DOHH2 (cell line): Measurements from ENCODE around the gene GRID2.

Experiments used
- CTCF ChIP-seq: fragments of 200-600 bp; sonication (generic); IDR thresholded peaks from one replicate; pipeline ENCODE4 v1.5.1; 2014; ENCODE audit warnings: antibody characterized with exemption, mild to moderate bottlenecking, low read depth, low read length; ENCODE audit not compliant: poor library complexity, severe bottlenecking
- EZH2phosphoT487 ChIP-seq: fragments of 200-600 bp; sonication (generic); IDR thresholded peaks from 2 replicates; pipeline ENCODE4 v1.6.1; 2017; ENCODE audit warnings: borderline replicate concordance, mild to moderate bottlenecking, antibody characterized with exemption, low read length, moderate library complexity, mixed read lengths

DNA sequence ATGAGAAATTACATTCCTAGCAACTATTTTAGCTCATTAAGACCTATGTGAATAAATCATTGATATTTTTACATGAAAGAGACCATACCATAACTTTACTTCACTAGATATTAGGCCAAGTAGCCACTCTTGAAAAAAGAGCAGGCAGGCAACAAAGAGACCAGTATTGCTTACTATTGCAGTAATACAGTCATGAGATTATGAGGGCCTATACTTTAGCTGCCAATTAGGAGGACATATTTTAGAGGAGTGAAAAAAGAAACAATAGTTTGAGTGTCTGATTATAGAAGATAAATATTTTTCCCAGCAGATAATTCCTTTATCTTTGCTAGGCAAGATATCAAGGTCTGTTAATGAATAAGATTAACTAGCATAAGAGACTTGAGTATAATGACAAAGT lies 739.0 kb downstream of the GRID2 start:
- no peak for TF ChIP-seq CTCF
- no peak for TF ChIP-seq EZH2phosphoT487
